Calu3 (cell line): ENCODE results near the gene TBC1D2. TPM values are rescaled to one million over a fixed set of nuclear protein-coding genes. Genes with fewer than 3 reads are reported as not detected.

Source experiments
- Bru-seq: library from RNA; stranded (reverse); fragments of 400-500 nt; gene quantifications from one replicate; lab custom pipeline; 2021; lab: Mats Ljungman, UMichigan
- BruChase-seq, 2 experiments: library from RNA; stranded (reverse); fragments of 400-500 nt; gene quantifications; one replicate each; lab custom pipeline; 2021; lab: Mats Ljungman, UMichigan
- BruUV-seq: library from RNA; stranded (reverse); fragments of 400-500 nt; replicated peaks from 2 replicates; lab custom pipeline; 2021; lab: Mats Ljungman, UMichigan
- CTCF ChIA-PET: fragments of 300-600 bp; sonication (Branson Sonifier 250); formaldehyde crosslinking; loops from one replicate; lab custom pipeline; 2022; ENCODE audit warnings: antibody characterized with exemption; lab: Charles Lee
- DNase-seq: peaks from one replicate; pipeline ENCODE4 v3.0.0; 2022
- H3K27ac Mint-ChIP-seq: one replicate; pipeline ENCODE4 v1.8.0; 2022; ENCODE audit warnings: mixed read lengths; ENCODE audit not compliant: unreplicated experiment
- H3K27me3 Mint-ChIP-seq: one replicate; pipeline ENCODE4 v1.8.0; 2022; ENCODE audit warnings: mixed read lengths; ENCODE audit not compliant: unreplicated experiment
- H3K36me3 Mint-ChIP-seq: one replicate; pipeline ENCODE4 v1.8.0; 2022; ENCODE audit warnings: mild to moderate bottlenecking, moderate library complexity, mixed read lengths; ENCODE audit not compliant: insufficient read depth, unreplicated experiment
- H3K4me1 Mint-ChIP-seq: one replicate; pipeline ENCODE4 v1.8.0; 2022; ENCODE audit warnings: mild to moderate bottlenecking, low read depth, mixed read lengths; ENCODE audit not compliant: unreplicated experiment
- H3K4me3 Mint-ChIP-seq: one replicate; pipeline ENCODE4 v1.8.0; 2022; ENCODE audit warnings: mild to moderate bottlenecking, low read depth, moderate library complexity, mixed read lengths; ENCODE audit not compliant: unreplicated experiment
- H3K9me3 Mint-ChIP-seq: one replicate; pipeline ENCODE4 v1.8.0; 2022; ENCODE audit warnings: low read depth, mixed read lengths; ENCODE audit not compliant: unreplicated experiment
- CTCF ChIP-seq: fragments of 200-600 bp; IDR thresholded peaks from one replicate; pipeline ENCODE4 v1.8.0; 2022; ENCODE audit warnings: antibody characterized with exemption; ENCODE audit not compliant: unreplicated experiment
- intact Hi-C: fragments of 100-400 bp; cut with micrococcal nuclease; formaldehyde crosslinking; loops from one replicate; pipeline ENCODE4 v1.10.0; 2022; ENCODE audit not compliant: unreplicated experiment
- long read RNA-seq: library from polyadenylated mRNA; stranded (forward); transcript quantifications from one replicate; pipeline ENCODE4 v2.0.0, GENCODE V29; 2022
- total RNA-seq: library from RNA; stranded (reverse); gene quantifications from 2 replicates; pipeline ENCODE4 v1.2.3, GENCODE V29; 2022

The TBC1D2 gene
- total RNA-seq (8.3 TPM in 2 replicates), Bru-seq, nascent RNA (percentile 48 among the genes with signal in this experiment), BruChase-seq, experiment 1, labeled RNA remaining after a 6-hour chase (percentile 47 among the genes with signal in this experiment), BruChase-seq, experiment 2, labeled RNA remaining after a 2-hour chase (percentile 48 among the genes with signal in this experiment)
- long read RNA-seq, partial matches to known transcripts, result 1 of 32 reads
- long read RNA-seq, other reads (novel, unspliced or antisense), result 28 of 32 reads

- BruUV-seq, result no TSS peak
- Mint-ChIP-seq H3K27me3 (no peaks in the 10 kb centered on the region), H3K4me1 (peaks cover 30% of the 10 kb centered on the region), H3K9me3 (no peaks in the 10 kb centered on the region), H3K4me3 (peak within 1 kb of the TSS; percentile 82), H3K36me3 (peaks cover 33% of the 10 kb centered on the region), H3K27ac (peak within 1 kb of the TSS; percentile 92)
- DNase-seq, result peak; percentile 95
- CTCF ChIA-PET, result interaction anchor here (1.1 to 1.4 kb wide), 3 partner anchors 10 to 36 kb away, joined by 3 to 6 read pairs (median 3); no protein-coding TSS in a partner anchor
- intact Hi-C loops, result loop anchor here (5.0 kb wide), 1 partner anchor 63 kb away; the partner anchor contains the start of gene CORO2A
- no peak for TF ChIP-seq CTCF
Observed at GRCh38 chr9:98255578-98256296, at the start of gene TBC1D2. TBC1D2 (minus strand) TSS chr9:98255649; CDS start chr9:98255541, 108 bp downstream.

- H3K4me1 Mint-ChIP-seq, result no peaks in the 10 kb centered on the region
- no peak for TF ChIP-seq CTCF
- H3K9me3 Mint-ChIP-seq, result no peaks in the 10 kb centered on the region
- no peak for DNase-seq
- intact Hi-C loops, result no loop called here
- H3K4me3 Mint-ChIP-seq, result no peak overlapping the region
- CTCF ChIA-PET, result no interaction called here
- no peaks in the 10 kb centered on the region for H3K27me3 Mint-ChIP-seq
- H3K27ac Mint-ChIP-seq, result no peak overlapping the region
- no TSS peak for BruUV-seq
- H3K36me3 Mint-ChIP-seq, result no peaks in the 10 kb centered on the region
Observed at GRCh38 chr9:98304381-98304780, 48.9 kb upstream of the TBC1D2 start.

GRCh38 chr9:98303633-98304125, 48.2 kb upstream of the TBC1D2 start:
- BruUV-seq, result no TSS peak
- intact Hi-C loops, result no loop called here
- no peaks in the 10 kb centered on the region for H3K36me3 Mint-ChIP-seq
- H3K4me3 Mint-ChIP-seq, result no peak overlapping the region
- H3K27ac Mint-ChIP-seq, result no peak overlapping the region
- no peak for TF ChIP-seq CTCF
- CTCF ChIA-PET, result no interaction called here
- no peaks in the 10 kb centered on the region for H3K4me1 Mint-ChIP-seq
- no peaks in the 10 kb centered on the region for H3K27me3 Mint-ChIP-seq
- H3K9me3 Mint-ChIP-seq, result no peaks in the 10 kb centered on the region
- DNase-seq, result no peak

- TF ChIP-seq CTCF, result no peak
- no peaks in the 10 kb centered on the region for H3K27me3 Mint-ChIP-seq
- H3K36me3 Mint-ChIP-seq, result no peaks in the 10 kb centered on the region
- CTCF ChIA-PET, result no interaction called here
- H3K9me3 Mint-ChIP-seq, result no peaks in the 10 kb centered on the region
- no peaks in the 10 kb centered on the region for H3K4me1 Mint-ChIP-seq
- no peak overlapping the region for H3K4me3 Mint-ChIP-seq
- no peak for DNase-seq
- no TSS peak for BruUV-seq
- intact Hi-C loops, result no loop called here
- H3K27ac Mint-ChIP-seq, result no peak overlapping the region
Observed at GRCh38 chr9:98302938-98303632, 47.6 kb upstream of the TBC1D2 start.
